ENCODE results near the gene PCDHA6.

DNA sequence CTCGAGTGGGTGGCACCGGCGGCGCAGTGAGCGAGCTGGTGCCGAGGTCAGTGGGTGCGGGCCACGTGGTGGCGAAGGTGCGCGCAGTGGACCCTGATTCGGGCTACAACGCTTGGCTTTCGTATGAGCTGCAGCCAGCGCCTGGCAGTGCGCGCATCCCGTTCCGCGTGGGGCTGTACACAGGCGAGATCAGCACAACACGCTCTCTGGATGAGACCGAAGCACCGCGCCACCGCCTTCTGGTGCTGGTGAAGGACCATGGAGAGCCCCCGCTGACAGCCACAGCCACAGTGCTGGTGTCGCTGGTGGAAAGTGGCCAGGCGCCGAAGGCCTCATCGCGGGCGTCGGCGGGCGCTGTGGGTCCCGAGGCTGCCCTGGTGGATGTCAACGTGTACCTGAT is 4.3 kb upstream of the PCDHA6 start:
- TF ChIP-seq, protein P1, sequence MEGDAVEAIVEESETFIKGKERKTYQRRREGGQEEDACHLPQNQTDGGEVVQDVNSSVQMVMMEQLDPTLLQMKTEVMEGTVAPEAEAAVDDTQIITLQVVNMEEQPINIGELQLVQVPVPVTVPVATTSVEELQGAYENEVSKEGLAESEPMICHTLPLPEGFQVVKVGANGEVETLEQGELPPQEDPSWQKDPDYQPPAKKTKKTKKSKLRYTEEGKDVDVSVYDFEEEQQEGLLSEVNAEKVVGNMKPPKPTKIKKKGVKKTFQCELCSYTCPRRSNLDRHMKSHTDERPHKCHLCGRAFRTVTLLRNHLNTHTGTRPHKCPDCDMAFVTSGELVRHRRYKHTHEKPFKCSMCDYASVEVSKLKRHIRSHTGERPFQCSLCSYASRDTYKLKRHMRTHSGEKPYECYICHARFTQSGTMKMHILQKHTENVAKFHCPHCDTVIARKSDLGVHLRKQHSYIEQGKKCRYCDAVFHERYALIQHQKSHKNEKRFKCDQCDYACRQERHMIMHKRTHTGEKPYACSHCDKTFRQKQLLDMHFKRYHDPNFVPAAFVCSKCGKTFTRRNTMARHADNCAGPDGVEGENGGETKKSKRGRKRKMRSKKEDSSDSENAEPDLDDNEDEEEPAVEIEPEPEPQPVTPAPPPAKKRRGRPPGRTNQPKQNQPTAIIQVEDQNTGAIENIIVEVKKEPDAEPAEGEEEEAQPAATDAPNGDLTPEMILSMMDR (IDR thresholded peaks at IDR 0.05): no peak
- no peak for TF ChIP-seq POLR2A (IDR thresholded peaks at IDR 0.05)
